ENCODE measurements around the gene UPK1B. TPM values are rescaled to one million over a fixed set of nuclear protein-coding genes. Genes with fewer than 3 reads are reported as not detected.

UPK1B gene
- total and polyA plus RNA-seq, 7 donors, result not detected

GRCh38 chr3:119175872-119176756 lies 2.7 kb downstream of the UPK1B start:
- no peaks in the 10 kb centered on the region for H3K36me3 ChIP-seq
- WGBS, 2 donors, result 32 to 72% methylated on average over 10 of the region's 10 CpGs
- TF ChIP-seq EP300 (IDR thresholded peaks at IDR 0.05) (no peak), POLR2AphosphoS5 (IDR thresholded peaks at IDR 0.05) (no peak), CTCF (IDR thresholded peaks at IDR 0.05) (no peak), POLR2A (IDR thresholded peaks at IDR 0.05) (no peak)
- no peaks in the 10 kb centered on the region for H3K4me1 ChIP-seq
- H3K27me3 ChIP-seq, result no peaks in the 10 kb centered on the region
- H3K4me3 ChIP-seq, result no peak overlapping the region
- no peak for DNase-seq
- H3K9me3 ChIP-seq, result no peaks in the 10 kb centered on the region
- no peak overlapping the region for H3K27ac ChIP-seq
- intact Hi-C loops (cut with DNase I), result no loop called here

GRCh38 chr3:119176778-119177177 lies 3.4 kb downstream of the UPK1B start:
- no peaks in the 10 kb centered on the region for H3K36me3 ChIP-seq
- no peak overlapping the region for H3K27ac ChIP-seq
- H3K9me3 ChIP-seq, result no peaks in the 10 kb centered on the region
- H3K4me3 ChIP-seq, result no peak overlapping the region
- H3K27me3 ChIP-seq, result no peaks in the 10 kb centered on the region
- TF ChIP-seq EP300 (IDR thresholded peaks at IDR 0.05) (no peak), POLR2A (IDR thresholded peaks at IDR 0.05) (no peak), POLR2AphosphoS5 (IDR thresholded peaks at IDR 0.05) (no peak), CTCF (IDR thresholded peaks at IDR 0.05) (no peak)
- DNase-seq, result no peak
- intact Hi-C loops (cut with DNase I), result no loop called here
- H3K4me1 ChIP-seq, result no peaks in the 10 kb centered on the region
- WGBS, 2 donors, result 64 to 76% methylated on average over 4 of the region's 4 CpGs

GRCh38 chr3:119177321-119177720 lies 3.9 kb downstream of the UPK1B start:
- DNase-seq, result no peak
- no peak overlapping the region for H3K27ac ChIP-seq
- whole genome bisulfite sequencing, 2 donors, result 82 to 83% methylated on average over 4 of the region's 4 CpGs
- H3K9me3 ChIP-seq, result no peaks in the 10 kb centered on the region
- H3K27me3 ChIP-seq, result no peaks in the 10 kb centered on the region
- intact Hi-C loops (cut with DNase I), result no loop called here
- no peak for TF ChIP-seq CTCF (IDR thresholded peaks at IDR 0.05)
- no peak for TF ChIP-seq POLR2A (IDR thresholded peaks at IDR 0.05)
- H3K4me1 ChIP-seq, result no peaks in the 10 kb centered on the region
- H3K4me3 ChIP-seq, result no peak overlapping the region
- H3K36me3 ChIP-seq, result no peaks in the 10 kb centered on the region

- H3K4me1 ChIP-seq, result no peaks in the 10 kb centered on the region
- no peak overlapping the region for H3K27ac ChIP-seq
- 64 to 74% methylated on average over 3 of the region's 3 CpGs for WGBS, 2 donors
- TF ChIP-seq POLR2AphosphoS5 (IDR thresholded peaks at IDR 0.05), result no peak
- no peak for TF ChIP-seq CTCF (IDR thresholded peaks at IDR 0.05)
- TF ChIP-seq EP300 (IDR thresholded peaks at IDR 0.05), result no peak
- no peak for TF ChIP-seq POLR2A (IDR thresholded peaks at IDR 0.05)
- intact Hi-C loops (cut with DNase I), result no loop called here
- no peak overlapping the region for H3K4me3 ChIP-seq
- DNase-seq, result no peak
- H3K27me3 ChIP-seq, result no peaks in the 10 kb centered on the region
- H3K36me3 ChIP-seq, result no peaks in the 10 kb centered on the region
- H3K9me3 ChIP-seq, result no peaks in the 10 kb centered on the region
Observed at GRCh38 chr3:119181765-119182164, 8.4 kb downstream of the UPK1B start.

GRCh38 chr3:119184111-119184510 lies 10.7 kb downstream of the UPK1B start:
- H3K9me3 ChIP-seq, result no peaks in the 10 kb centered on the region
- intact Hi-C loops (cut with DNase I), result no loop called here
- no peak overlapping the region for H3K27ac ChIP-seq
- no peaks in the 10 kb centered on the region for H3K36me3 ChIP-seq
- H3K27me3 ChIP-seq, result no peaks in the 10 kb centered on the region
- TF ChIP-seq EP300 (IDR thresholded peaks at IDR 0.05), result no peak
- no peak for TF ChIP-seq POLR2AphosphoS5 (IDR thresholded peaks at IDR 0.05)
- TF ChIP-seq CTCF (IDR thresholded peaks at IDR 0.05), result no peak
- no peak for TF ChIP-seq POLR2A (IDR thresholded peaks at IDR 0.05)
- H3K4me1 ChIP-seq, result no peaks in the 10 kb centered on the region
- H3K4me3 ChIP-seq, result no peak overlapping the region
- 82 to 84% methylated on average over 9 of the region's 9 CpGs for WGBS, 2 donors
- no peak for DNase-seq

Measured in sigmoid colon (tissue), 7 donors.